IMR-90 (cell line): ENCODE measurements around the gene ERGIC1. TPM values are rescaled to one million over a fixed set of nuclear protein-coding genes. Genes with fewer than 3 reads are reported as not detected.

Experiments used
- ATAC-seq: fragments of 200-7000 bp; cut with Tn5 transposase; 2 replicates; pipeline ENCODE4 v1.9.1; 2020; ENCODE audit warnings: low read depth, mild to moderate bottlenecking, moderate library complexity
- BruUV-seq: library from RNA; stranded (reverse); fragments of 400-500 nt; replicated peaks from 2 replicates; lab custom pipeline; 2021; lab: Mats Ljungman, UMichigan
- CTCF ChIA-PET: fragments of 300-600 bp; formaldehyde crosslinking; extraction: SDS; loops from one replicate; lab custom pipeline; 2021; ENCODE audit warnings: antibody characterized with exemption; lab: Yijun Ruan, JAX
- POLR2A ChIA-PET: fragments of 300-600 bp; sonication (Branson Sonifier 250); formaldehyde crosslinking; loops from one replicate; lab custom pipeline; 2022; ENCODE audit warnings: antibody characterized with exemption; ENCODE audit not compliant: unreplicated experiment; lab: Charles Lee
- DNase-seq: peaks from one replicate; pipeline ENCODE4 v3.0.0; 2013
- H2AFZ ChIP-seq: replicated peaks from 2 replicates; pipeline ENCODE3; 2013; ENCODE audit warnings: low read length, mild to moderate bottlenecking; ENCODE audit not compliant: poor library complexity
- H2AK5ac ChIP-seq: 2 replicates; pipeline ENCODE4 v1.6.1; 2013; ENCODE audit warnings: low read depth, low read length, inconsistent platforms
- H2AK9ac ChIP-seq: replicated peaks from 2 replicates; pipeline ENCODE3; 2013; ENCODE audit warnings: mild to moderate bottlenecking, low read depth, low read length, moderate library complexity; ENCODE audit not compliant: poor library complexity
- H2BK120ac ChIP-seq: 2 replicates; pipeline ENCODE4 v1.6.1; 2013; ENCODE audit warnings: low read depth, low read length, inconsistent platforms
- H2BK15ac ChIP-seq: 3 replicates; pipeline ENCODE4 v1.6.1; 2013; ENCODE audit warnings: low read depth, low read length, inconsistent platforms
- H2BK20ac ChIP-seq: 2 replicates; pipeline ENCODE4 v1.6.1; 2013; ENCODE audit warnings: low read depth, mild to moderate bottlenecking, inconsistent platforms, low read length, moderate library complexity
- H2BK5ac ChIP-seq: 2 replicates; pipeline ENCODE4 v1.6.1; 2013; ENCODE audit warnings: mild to moderate bottlenecking, low read depth, low read length, inconsistent platforms; ENCODE audit not compliant: poor library complexity, severe bottlenecking
- H3K14ac ChIP-seq: replicated peaks from 2 replicates; pipeline ENCODE4 v1.6.1; 2013; ENCODE audit warnings: low read depth, low read length, inconsistent platforms
- H3K18ac ChIP-seq: 2 replicates; pipeline ENCODE4 v1.6.1; 2013; ENCODE audit warnings: low read depth, low read length, control low read depth
- H3K23ac ChIP-seq: 2 replicates; pipeline ENCODE4 v1.6.1; 2013; ENCODE audit warnings: low read depth, low read length, inconsistent platforms
- H3K27ac ChIP-seq: 2 replicates; pipeline ENCODE4 v1.5.1; 2013; ENCODE audit warnings: mild to moderate bottlenecking, control low read depth, low read length; ENCODE audit not compliant: insufficient read depth
- H3K27me3 ChIP-seq: 2 replicates; pipeline ENCODE4 v1.6.1; 2013; ENCODE audit warnings: low read length; ENCODE audit not compliant: control insufficient read depth, insufficient read depth
- H3K36me3 ChIP-seq: 2 replicates; pipeline ENCODE4 v1.6.1; 2013; ENCODE audit warnings: low read length, mixed read lengths; ENCODE audit not compliant: control insufficient read depth, insufficient read depth
- H3K4ac ChIP-seq: 2 replicates; pipeline ENCODE4 v1.6.1; 2013; ENCODE audit warnings: low read depth, low read length, inconsistent platforms
- H3K4me1 ChIP-seq: 2 replicates; pipeline ENCODE4 v1.6.1; 2013; ENCODE audit warnings: low read length, mixed read lengths; ENCODE audit not compliant: control insufficient read depth, insufficient read depth
- H3K4me2 ChIP-seq: 2 replicates; pipeline ENCODE4 v1.6.1; 2013; ENCODE audit warnings: low read depth, mild to moderate bottlenecking, control low read depth, low read length, moderate library complexity
- H3K4me3 ChIP-seq: 2 replicates; pipeline ENCODE4 v1.5.1; 2013; ENCODE audit warnings: low read depth, mild to moderate bottlenecking, control low read depth, low read length, moderate library complexity; ENCODE audit not compliant: insufficient read depth
- H3K56ac ChIP-seq: 2 replicates; pipeline ENCODE4 v1.6.1; 2013; ENCODE audit warnings: low read length, inconsistent platforms; ENCODE audit not compliant: insufficient read depth; ENCODE audit errors: extremely low read depth
- H3K79me1 ChIP-seq, 2 experiments: 2 replicates each; pipeline ENCODE4 v1.6.1; 2013; ENCODE audit warnings: low read length in 2 of 2, inconsistent platforms in 1 of 2, low read depth in 1 of 2
- H3K9ac ChIP-seq: 2 replicates; pipeline ENCODE4 v1.6.1; 2013; ENCODE audit warnings: low read depth, low read length, control low read depth
- H3K9me1 ChIP-seq: 2 replicates; pipeline ENCODE4 v1.6.1; 2013; ENCODE audit warnings: low read length, inconsistent platforms; ENCODE audit not compliant: insufficient read depth
- H3K9me3 ChIP-seq: 2 replicates; pipeline ENCODE4 v1.6.1; 2013; ENCODE audit warnings: low read length; ENCODE audit not compliant: control insufficient read depth, insufficient read depth
- H4K20me1 ChIP-seq: 2 replicates; pipeline ENCODE4 v1.6.1; 2013; ENCODE audit warnings: low read length, inconsistent platforms; ENCODE audit not compliant: insufficient read depth
- H4K5ac ChIP-seq: 2 replicates; pipeline ENCODE4 v1.6.1; 2013; ENCODE audit warnings: mild to moderate bottlenecking, low read depth, low read length, control low read depth
- H4K8ac ChIP-seq, 2 experiments: 2 replicates each; pipeline ENCODE4 v1.6.1; 2013; ENCODE audit warnings: low read depth in 2 of 2, low read length in 2 of 2, control low read depth in 1 of 2, inconsistent platforms in 1 of 2
- H4K91ac ChIP-seq: 2 replicates; pipeline ENCODE4 v1.6.1; 2013; ENCODE audit warnings: low read depth, low read length, inconsistent platforms; ENCODE audit not compliant: insufficient read depth
- BHLHE40 ChIP-seq: fragments of 150-350 bp; IDR thresholded peaks from 2 replicates; pipeline ENCODE4 v1.6.1; 2016; ENCODE audit warnings: mild to moderate bottlenecking, low read depth, low read length
- CEBPB ChIP-seq: IDR thresholded peaks from 2 replicates; pipeline ENCODE4 v1.6.1; 2012; ENCODE audit warnings: low read depth, low read length, improper control_type of control experiment
- CHD1 ChIP-seq: IDR thresholded peaks from 2 replicates; pipeline ENCODE4 v1.6.1; 2012; ENCODE audit warnings: low read depth, low read length, improper control_type of control experiment
- CTCF ChIP-seq: conservative IDR thresholded peaks from 2 replicates; pipeline ENCODE4 v1.5.1; 2012; ENCODE audit warnings: mild to moderate bottlenecking, low read depth, low read length, improper control_type of control experiment
- MAFK ChIP-seq: IDR thresholded peaks from 2 replicates; pipeline ENCODE4 v1.6.1; 2012; ENCODE audit warnings: low read depth, low read length, improper control_type of control experiment
- MAZ ChIP-seq: IDR thresholded peaks from 2 replicates; pipeline ENCODE4 v1.6.1; 2012; ENCODE audit warnings: low read depth, mild to moderate bottlenecking, low read length, improper control_type of control experiment, moderate library complexity, borderline replicate concordance
- MXI1 ChIP-seq: IDR thresholded peaks from 2 replicates; pipeline ENCODE4 v1.6.1; 2012; ENCODE audit warnings: low read depth, mild to moderate bottlenecking, low read length, moderate library complexity, borderline replicate concordance
- NFE2L2 ChIP-seq: fragments of 150-350 bp; IDR thresholded peaks from 2 replicates; pipeline ENCODE4 v1.6.1; 2016; ENCODE audit warnings: low read depth, mild to moderate bottlenecking, low read length
- POLR2A ChIP-seq: IDR thresholded peaks from 2 replicates; pipeline ENCODE4 v1.6.1; 2012; ENCODE audit warnings: mild to moderate bottlenecking, low read depth, low read length
- RAD21 ChIP-seq: IDR thresholded peaks from 2 replicates; pipeline ENCODE4 v1.6.1; 2012; ENCODE audit warnings: low read length, improper control_type of control experiment
- RCOR1 ChIP-seq: IDR thresholded peaks from 2 replicates; pipeline ENCODE4 v1.6.1; 2012; ENCODE audit warnings: mild to moderate bottlenecking, low read length, improper control_type of control experiment; ENCODE audit not compliant: insufficient replicate concordance
- RFX5 ChIP-seq: IDR thresholded peaks from 2 replicates; pipeline ENCODE4 v1.8.0; 2012; ENCODE audit warnings: low read depth, mild to moderate bottlenecking, low read length, moderate library complexity
- SMC3 ChIP-seq: fragments of 150-350 bp; IDR thresholded peaks from 2 replicates; pipeline ENCODE4 v1.6.1; 2016; ENCODE audit warnings: low read depth, mild to moderate bottlenecking, antibody characterized with exemption, low read length, moderate library complexity
- WGBS, 2 experiments: methylation state at CpG; one replicate each; pipeline versions ENCODE4 v1.1.5 to v1.1.7; 2013; ENCODE audit warnings: missing lambda C conversion rate in 2 of 2; ENCODE audit not compliant: insufficient read length in 1 of 2; ENCODE audit errors: extremely low coverage in 2 of 2; 5-methylcytosine and 5-hydroxymethylcytosine counted together
- dilution Hi-C: fragments of 300-500 bp; cut with HindIII; formaldehyde crosslinking; loops from one replicate; pipeline ENCODE4 v1.14.3; 2018; ENCODE audit warnings: low sequenced_read_pairs; ENCODE audit not compliant: unreplicated experiment
- in situ Hi-C: fragments of 300-500 bp; cut with MboI; formaldehyde crosslinking; loops from 3 replicates; pipeline ENCODE4 v1.14.3; 2019; ENCODE audit warnings: low sequenced_read_pairs, inconsistent platforms, mixed read lengths
- intact Hi-C: fragments of 100-400 bp; cut with micrococcal nuclease; formaldehyde crosslinking; loops from 2 replicates; pipeline ENCODE4 v1.10.0; 2022
- polyA plus RNA-seq, 3 experiments: library from polyadenylated mRNA; depleted of rRNA; stranded (reverse); fragments of >200 nt; gene quantifications; 2 replicates each; pipeline ENCODE4 v1.2.3, GENCODE V29; 2012; ENCODE audit warnings: low replicate concordance in 1 of 3
- total RNA-seq: library from RNA; depleted of rRNA; stranded (reverse); fragments of >200 nt; gene quantifications from 2 replicates; pipeline ENCODE4 v1.2.3, GENCODE V29; 2012
- TF ChIP-seq, protein P1 (sequence below): fragments of 150-350 bp; IDR thresholded peaks from 2 replicates; pipeline ENCODE4 v1.6.1; 2016; ENCODE audit warnings: low read depth, mild to moderate bottlenecking, low read length, moderate library complexity, borderline replicate concordance
- TF ChIP-seq, protein P2 (sequence below): fragments of 150-350 bp; IDR thresholded peaks from 2 replicates; pipeline ENCODE4 v1.6.1; 2017; ENCODE audit warnings: mild to moderate bottlenecking, antibody characterized with exemption, low read length, low read depth

ERGIC1 gene
- total and polyA plus RNA-seq, 2 of the 4 experiments (the other 2 are of a cell fraction) = 134 to 192 TPM

- Histone ChIP-seq H4K91ac (no peak overlapping the region), H3K4me1 (peaks cover 16% of the 10 kb centered on the region), H2BK20ac (no peak overlapping the region), H4K8ac (no peak overlapping the region), H3K79me1 (peaks cover 8 to 91% of the 10 kb centered on the region in 2 experiments; a peak in 3 of 4 replicates), H3K4me2 (no peak overlapping the region), H3K4ac (no peak overlapping the region), H3K56ac (no peak overlapping the region), H3K27ac (no peak overlapping the region), H2AK5ac (no peak overlapping the region), H2BK120ac (no peak overlapping the region), H3K9ac (no peak overlapping the region), H3K27me3 (no peaks in the 10 kb centered on the region), H4K5ac (no peak overlapping the region), H3K14ac (no peak overlapping the region), H2BK15ac (no peak overlapping the region), H2AK9ac (no peak overlapping the region), H2BK5ac (no peak overlapping the region), H3K36me3 (peaks cover 11% of the 10 kb centered on the region), H2AFZ (no peak overlapping the region), H3K4me3 (no peak overlapping the region), H4K20me1 (peaks cover 47% of the 10 kb centered on the region), H3K9me3 (no peaks in the 10 kb centered on the region), H3K23ac (no peak overlapping the region), H3K18ac (no peak overlapping the region), H3K9me1 (peaks cover 38% of the 10 kb centered on the region)
- TF ChIP-seq, protein P1, sequence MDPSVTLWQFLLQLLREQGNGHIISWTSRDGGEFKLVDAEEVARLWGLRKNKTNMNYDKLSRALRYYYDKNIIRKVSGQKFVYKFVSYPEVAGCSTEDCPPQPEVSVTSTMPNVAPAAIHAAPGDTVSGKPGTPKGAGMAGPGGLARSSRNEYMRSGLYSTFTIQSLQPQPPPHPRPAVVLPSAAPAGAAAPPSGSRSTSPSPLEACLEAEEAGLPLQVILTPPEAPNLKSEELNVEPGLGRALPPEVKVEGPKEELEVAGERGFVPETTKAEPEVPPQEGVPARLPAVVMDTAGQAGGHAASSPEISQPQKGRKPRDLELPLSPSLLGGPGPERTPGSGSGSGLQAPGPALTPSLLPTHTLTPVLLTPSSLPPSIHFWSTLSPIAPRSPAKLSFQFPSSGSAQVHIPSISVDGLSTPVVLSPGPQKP = no peak
- TF ChIP-seq SMC3 (no peak), BHLHE40 (no peak), MAFK (no peak), NFE2L2 (no peak), MXI1 (no peak), MAZ (no peak), CTCF (no peak), RCOR1 (no peak), POLR2A (no peak), CHD1 (no peak), RAD21 (no peak), RFX5 (no peak), CEBPB (no peak)
- TF ChIP-seq, protein P2, sequence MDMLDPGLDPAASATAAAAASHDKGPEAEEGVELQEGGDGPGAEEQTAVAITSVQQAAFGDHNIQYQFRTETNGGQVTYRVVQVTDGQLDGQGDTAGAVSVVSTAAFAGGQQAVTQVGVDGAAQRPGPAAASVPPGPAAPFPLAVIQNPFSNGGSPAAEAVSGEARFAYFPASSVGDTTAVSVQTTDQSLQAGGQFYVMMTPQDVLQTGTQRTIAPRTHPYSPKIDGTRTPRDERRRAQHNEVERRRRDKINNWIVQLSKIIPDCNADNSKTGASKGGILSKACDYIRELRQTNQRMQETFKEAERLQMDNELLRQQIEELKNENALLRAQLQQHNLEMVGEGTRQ = no peak
- CTCF ChIA-PET = no interaction called here
- in situ Hi-C loops = no loop called here
- ATAC-seq (no peak), DNase-seq (no peak)
- BruUV-seq = no TSS peak
- intact Hi-C loops = no loop called here
- WGBS, 2 experiments = 100% methylated on average over 2 of the region's 7 CpGs; no CpG with 5 or more reads in 1 of the 2 experiments
- dilution Hi-C loops = no loop called here
- POLR2A ChIA-PET = no interaction called here
These were observed 11.1 kb downstream of the ERGIC1 start for GRCh38 chr5:172845154-172845553.
